HG02884 (cell line): ENCODE results near the gene PMM2.
"Not testable (repeated sequence)": the region's sequence is repeated elsewhere in the genome, so short reads cannot be mapped to it uniquely, and the experiment has no call there.

Source experiments
- ATAC-seq: cut with Tn5 transposase; IDR thresholded peaks from one replicate; pipeline ENCODE4 v1.9.1; 2021; ENCODE audit warnings: mild to moderate bottlenecking, moderate library complexity; ENCODE audit not compliant: unreplicated experiment

PMM2 gene

GRCh38 chr16:8797364-8798173 is at the start of gene PMM2, which contains the start of gene TMEM186:
Gene PMM2, plus strand, starts transcription at chr16:8797839. Its CDS starts 44 bp downstream, at chr16:8797883.
Gene TMEM186, minus strand, starts transcription at chr16:8797639. Its CDS starts 25 bp downstream, at chr16:8797614.
- ATAC-seq: peak; percentile 91

GRCh38 chr16:8748944-8749343 is 48.7 kb upstream of the PMM2 start:
- ATAC-seq: not testable (repeated sequence)

- no peak for ATAC-seq
These were observed 45.9 kb upstream of the PMM2 start for GRCh38 chr16:8751481-8752311.

- ATAC-seq: no peak
These were observed 44.9 kb upstream of the PMM2 start for GRCh38 chr16:8752706-8753105.

GRCh38 chr16:8753416-8754054 is 44.1 kb upstream of the PMM2 start:
- ATAC-seq: no peak

GRCh38 chr16:8756755-8757154 is 40.9 kb upstream of the PMM2 start:
- ATAC-seq: no peak

GRCh38 chr16:8758022-8758421 is 39.6 kb upstream of the PMM2 start:
- no peak for ATAC-seq

- ATAC-seq: no peak
These were observed 37.6 kb upstream of the PMM2 start for GRCh38 chr16:8760021-8760420.

GRCh38 chr16:8761078-8761477 is 36.6 kb upstream of the PMM2 start:
- no peak for ATAC-seq

- ATAC-seq: no peak
These were observed 35.4 kb upstream of the PMM2 start for GRCh38 chr16:8762254-8762653.

GRCh38 chr16:8763083-8763482 is 34.6 kb upstream of the PMM2 start:
- ATAC-seq: no peak

GRCh38 chr16:8763899-8764298 is 33.7 kb upstream of the PMM2 start:
- no peak for ATAC-seq

GRCh38 chr16:8764525-8765250 is 33.0 kb upstream of the PMM2 start:
- ATAC-seq: no peak

GRCh38 chr16:8767176-8767575 is 30.5 kb upstream of the PMM2 start:
- no peak for ATAC-seq

- ATAC-seq: no peak
These were observed 29.4 kb upstream of the PMM2 start for GRCh38 chr16:8768283-8768682.

GRCh38 chr16:8768692-8769091 is 28.9 kb upstream of the PMM2 start:
- no peak for ATAC-seq

GRCh38 chr16:8773537-8773936 is 24.1 kb upstream of the PMM2 start:
- ATAC-seq: no peak

- no peak for ATAC-seq
These were observed 23.4 kb upstream of the PMM2 start for GRCh38 chr16:8774208-8774607.

- ATAC-seq: no peak
These were observed 22.3 kb upstream of the PMM2 start for GRCh38 chr16:8775359-8775758.

GRCh38 chr16:8776129-8776584 is 21.5 kb upstream of the PMM2 start:
- no peak for ATAC-seq

GRCh38 chr16:8777217-8777616 is 20.4 kb upstream of the PMM2 start:
- no peak for ATAC-seq
